GM12878 (cell line): Measurements from ENCODE around the gene CYSRT1.

Source experiments
- EP300 ChIP-seq, 2 experiments: fragments of 150-350 bp in 1 of 2; IDR thresholded peaks; 2 replicates each; pipeline ENCODE4 v1.6.1; 2011 to 2012; ENCODE audit warnings: low read depth in 2 of 2, low read length in 2 of 2, borderline replicate concordance in 1 of 2, improper control_type of control experiment in 1 of 2, inconsistent platforms in 1 of 2; ENCODE audit not compliant: control insufficient read depth in 1 of 2
- EZH2 ChIP-seq: IDR thresholded peaks from 2 replicates; pipeline ENCODE4 v1.6.1; 2012; ENCODE audit warnings: low read depth, mild to moderate bottlenecking, control low read depth, inconsistent platforms, low read length, borderline replicate concordance; ENCODE audit not compliant: control insufficient read depth
- JUNB ChIP-seq: IDR thresholded peaks from 2 replicates; pipeline ENCODE4 v1.6.1; 2016; ENCODE audit warnings: antibody characterized with exemption, mild to moderate bottlenecking
- POLR2AphosphoS5 ChIP-seq: IDR thresholded peaks from 2 replicates; pipeline ENCODE4 v1.6.1; 2011; ENCODE audit warnings: mild to moderate bottlenecking, low read length, inconsistent platforms
- RAD21 ChIP-seq: IDR thresholded peaks from 2 replicates; pipeline ENCODE4 v1.6.1; 2011; ENCODE audit warnings: mild to moderate bottlenecking, low read depth, low read length, moderate library complexity; ENCODE audit not compliant: insufficient read depth
- RFX5 ChIP-seq: IDR thresholded peaks from 2 replicates; pipeline ENCODE4 v1.6.1; 2011; ENCODE audit warnings: low read depth, low read length, improper control_type of control experiment
- TF ChIP-seq, protein P1 (sequence below): IDR thresholded peaks from 2 replicates; pipeline ENCODE4 v1.6.1; 2012; ENCODE audit warnings: low read length, inconsistent platforms
- TF ChIP-seq, protein P2 (sequence below), 3 experiments: IDR thresholded peaks in 2 of 3; conservative IDR thresholded peaks in 1 of 3; 2 replicates each; pipeline ENCODE4 v1.5.1; 2011; ENCODE audit warnings: low read depth in 3 of 3, low read length in 3 of 3, mild to moderate bottlenecking in 3 of 3, control low read depth in 2 of 3, moderate library complexity in 2 of 3, inconsistent platforms in 1 of 3, mixed read lengths in 1 of 3; ENCODE audit not compliant: control insufficient read depth in 2 of 3, insufficient read depth in 1 of 3; ENCODE audit errors: extremely low read depth in 1 of 3

DNA sequence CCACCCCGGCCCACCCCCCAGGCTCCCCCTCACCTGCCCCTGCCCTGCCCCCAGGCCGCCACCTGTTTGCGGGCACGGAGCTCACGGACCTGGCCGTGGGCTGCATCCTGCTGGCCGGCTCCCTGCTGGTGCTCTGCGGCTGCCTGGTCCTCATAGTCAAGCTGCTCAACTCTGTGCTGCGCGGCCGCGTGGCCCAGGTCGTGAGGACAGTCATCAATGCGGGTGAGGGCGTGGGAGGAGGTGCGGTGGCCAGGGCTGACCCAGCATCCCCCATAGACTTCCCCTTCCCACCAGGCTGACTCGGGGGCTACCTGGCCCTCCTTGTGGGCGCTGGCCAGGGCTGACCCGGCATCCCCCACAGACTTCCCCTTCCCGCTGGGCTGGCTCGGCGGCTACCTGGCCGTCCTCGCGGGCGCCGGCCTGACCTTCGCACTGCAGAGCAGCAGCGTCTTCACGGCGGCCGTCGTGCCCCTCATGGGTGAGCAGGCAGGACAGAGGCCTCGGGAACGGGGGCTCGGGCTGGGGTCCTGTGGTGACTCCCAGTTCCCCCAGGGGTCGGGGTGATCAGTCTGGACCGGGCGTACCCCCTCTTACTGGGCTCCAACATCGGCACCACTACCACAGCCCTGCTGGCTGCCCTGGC is 9.2 kb downstream of the CYSRT1 start:
- TF ChIP-seq, protein P1, sequence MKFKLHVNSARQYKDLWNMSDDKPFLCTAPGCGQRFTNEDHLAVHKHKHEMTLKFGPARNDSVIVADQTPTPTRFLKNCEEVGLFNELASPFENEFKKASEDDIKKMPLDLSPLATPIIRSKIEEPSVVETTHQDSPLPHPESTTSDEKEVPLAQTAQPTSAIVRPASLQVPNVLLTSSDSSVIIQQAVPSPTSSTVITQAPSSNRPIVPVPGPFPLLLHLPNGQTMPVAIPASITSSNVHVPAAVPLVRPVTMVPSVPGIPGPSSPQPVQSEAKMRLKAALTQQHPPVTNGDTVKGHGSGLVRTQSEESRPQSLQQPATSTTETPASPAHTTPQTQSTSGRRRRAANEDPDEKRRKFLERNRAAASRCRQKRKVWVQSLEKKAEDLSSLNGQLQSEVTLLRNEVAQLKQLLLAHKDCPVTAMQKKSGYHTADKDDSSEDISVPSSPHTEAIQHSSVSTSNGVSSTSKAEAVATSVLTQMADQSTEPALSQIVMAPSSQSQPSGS, result no peak
- TF ChIP-seq POLR2AphosphoS5, result no peak
- no peak for TF ChIP-seq EZH2
- TF ChIP-seq RAD21, result no peak
- TF ChIP-seq RFX5, result no peak
- TF ChIP-seq, protein P2, sequence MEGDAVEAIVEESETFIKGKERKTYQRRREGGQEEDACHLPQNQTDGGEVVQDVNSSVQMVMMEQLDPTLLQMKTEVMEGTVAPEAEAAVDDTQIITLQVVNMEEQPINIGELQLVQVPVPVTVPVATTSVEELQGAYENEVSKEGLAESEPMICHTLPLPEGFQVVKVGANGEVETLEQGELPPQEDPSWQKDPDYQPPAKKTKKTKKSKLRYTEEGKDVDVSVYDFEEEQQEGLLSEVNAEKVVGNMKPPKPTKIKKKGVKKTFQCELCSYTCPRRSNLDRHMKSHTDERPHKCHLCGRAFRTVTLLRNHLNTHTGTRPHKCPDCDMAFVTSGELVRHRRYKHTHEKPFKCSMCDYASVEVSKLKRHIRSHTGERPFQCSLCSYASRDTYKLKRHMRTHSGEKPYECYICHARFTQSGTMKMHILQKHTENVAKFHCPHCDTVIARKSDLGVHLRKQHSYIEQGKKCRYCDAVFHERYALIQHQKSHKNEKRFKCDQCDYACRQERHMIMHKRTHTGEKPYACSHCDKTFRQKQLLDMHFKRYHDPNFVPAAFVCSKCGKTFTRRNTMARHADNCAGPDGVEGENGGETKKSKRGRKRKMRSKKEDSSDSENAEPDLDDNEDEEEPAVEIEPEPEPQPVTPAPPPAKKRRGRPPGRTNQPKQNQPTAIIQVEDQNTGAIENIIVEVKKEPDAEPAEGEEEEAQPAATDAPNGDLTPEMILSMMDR (IDR thresholded peaks at IDR 0.05 in 2 of 3, conservative IDR thresholded peaks at IDR 0.05 in 1 of 3; ENCODE audit: control insufficient read depth in 2 of 3, extremely low read depth in 1 of 3, insufficient read depth in 1 of 3, low read depth in 3 of 3, low read length in 3 of 3), result no peak
- no peak for TF ChIP-seq EP300 (IDR thresholded peaks at IDR 0.05; ENCODE audit: borderline replicate concordance in 1 of 2, control insufficient read depth in 1 of 2, low read depth in 2 of 2, low read length in 2 of 2)
- TF ChIP-seq JUNB, result no peak
